NCI-H82 treated with DMSO at 0.1 percent for 48 hours (cell line): ENCODE data around the gene GLI2.

ENCODE experiments used
- DNase-seq: peaks from one replicate; lab custom pipeline; 2025; ENCODE audit not compliant: unreplicated experiment; lab: John Stamatoyannopoulos, UW

The GLI2 gene

GRCh38 chr2:120735746-120736170 lies at the start of gene GLI2:
TSS of gene GLI2 (plus strand) at chr2:120735868. CDS start at chr2:120797321, 61,453 bp downstream.
- peak; percentile 30 for DNase-seq

- no peak for DNase-seq
Measured at GRCh38 chr2:120685974-120686297, 49.7 kb upstream of the GLI2 start.

GRCh38 chr2:120686511-120687168 lies 49.0 kb upstream of the GLI2 start:
- no peak for DNase-seq

- DNase-seq: no peak
Measured at GRCh38 chr2:120687210-120687609, 48.5 kb upstream of the GLI2 start.

GRCh38 chr2:120690521-120690920 lies 45.1 kb upstream of the GLI2 start:
- DNase-seq: no peak

- DNase-seq: no peak
Measured at GRCh38 chr2:120691410-120691809, 44.3 kb upstream of the GLI2 start.

GRCh38 chr2:120692691-120693090 lies 43.0 kb upstream of the GLI2 start:
- DNase-seq: no peak

GRCh38 chr2:120693121-120693520 lies 42.5 kb upstream of the GLI2 start:
- DNase-seq: no peak

- no peak for DNase-seq
Measured at GRCh38 chr2:120694034-120694433, 41.6 kb upstream of the GLI2 start.

GRCh38 chr2:120697471-120697870 lies 38.2 kb upstream of the GLI2 start:
- DNase-seq: no peak

- DNase-seq: peak; percentile 34
Measured at GRCh38 chr2:120699292-120699691, 36.4 kb upstream of the GLI2 start.

GRCh38 chr2:120700659-120701058 lies 35.0 kb upstream of the GLI2 start:
- DNase-seq: peak; percentile 9

GRCh38 chr2:120701096-120701495 lies 34.6 kb upstream of the GLI2 start:
- no peak for DNase-seq

GRCh38 chr2:120701499-120701898 lies 34.2 kb upstream of the GLI2 start:
- DNase-seq: no peak

- DNase-seq: no peak
Measured at GRCh38 chr2:120702061-120702460, 33.6 kb upstream of the GLI2 start.

GRCh38 chr2:120702801-120703200 lies 32.9 kb upstream of the GLI2 start:
- no peak for DNase-seq

GRCh38 chr2:120703330-120703994 lies 32.2 kb upstream of the GLI2 start:
- no peak for DNase-seq

GRCh38 chr2:120704696-120705095 lies 31.0 kb upstream of the GLI2 start:
- no peak for DNase-seq

- DNase-seq: no peak
Measured at GRCh38 chr2:120707816-120708215, 27.9 kb upstream of the GLI2 start.

- DNase-seq: no peak
Measured at GRCh38 chr2:120708944-120709607, 26.6 kb upstream of the GLI2 start.

GRCh38 chr2:120709608-120710041 lies 26.0 kb upstream of the GLI2 start:
- DNase-seq: no peak

GRCh38 chr2:120710256-120710655 lies 25.4 kb upstream of the GLI2 start:
- no peak for DNase-seq
